ENCODE data around the gene DGKH. TPM values are rescaled to one million over a fixed set of nuclear protein-coding genes. Genes with fewer than 3 reads are reported as not detected.

The DGKH gene
- total RNA-seq, 1 experiment from 2014 or later = 9.3 TPM

DNA sequence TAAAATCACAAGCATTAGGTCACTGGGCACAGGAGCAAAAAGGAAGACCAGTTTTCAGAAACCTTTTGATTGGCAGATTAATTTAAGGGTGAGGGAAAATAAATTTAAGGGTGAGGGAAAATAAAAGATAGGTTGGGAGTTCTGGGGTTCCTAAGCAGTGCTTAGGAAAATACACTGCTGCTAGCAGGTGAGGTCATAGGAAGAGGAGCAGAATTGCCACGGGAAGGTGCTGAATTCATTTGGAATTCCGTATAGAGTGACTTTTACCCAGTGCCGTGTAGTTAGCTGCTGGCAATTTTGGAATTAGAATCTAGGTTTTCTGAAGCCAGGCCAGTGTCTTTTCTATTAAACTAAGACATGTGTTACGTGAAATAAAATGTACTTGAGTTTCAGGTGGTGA is 59.8 kb downstream of the DGKH start:
- Histone ChIP-seq H4K20me1 (ENCODE audit: insufficient read depth) (no peaks in the 10 kb centered on the region), H3K4me1 (replicated peaks; ENCODE audit: insufficient read depth) (peaks cover 27% of the 10 kb centered on the region), H2AFZ (no peak overlapping the region), H3K4me3 (no peak overlapping the region), H3K9me3 (ENCODE audit: insufficient read depth, low read depth) (no peaks in the 10 kb centered on the region), H3K4me2 (no peak overlapping the region), H3K9me2 (ENCODE audit: insufficient read depth) (no peaks in the 10 kb centered on the region), H3F3A (ENCODE audit: insufficient read depth, low read depth) (peaks cover 18% of the 10 kb centered on the region), H3K79me2 (ENCODE audit: low read depth) (no peaks in the 10 kb centered on the region), H3K36me3 (ENCODE audit: low read depth) (no peaks in the 10 kb centered on the region), H3K27me3 (ENCODE audit: insufficient read depth, low read depth) (no peaks in the 10 kb centered on the region), H3K27ac (no peak overlapping the region)
- ChIA-PET POLR2A (ENCODE audit: unreplicated experiment) (interaction anchor here (0.7 kb wide), 1 partner anchor 80 kb away, joined by 3 read pairs; no protein-coding TSS in a partner anchor), CTCF (no interaction called here)
- intact Hi-C loops (cut with micrococcal nuclease; ENCODE audit: unreplicated experiment) = loop anchor here (5.0 kb wide), 1 partner anchor 61 kb away; the partner anchor contains the start of gene DGKH
- DNase-seq = no peak
- no TSS peak for BruUV-seq (replicated peaks)
- no peak for TF ChIP-seq EZH2 (IDR thresholded peaks at IDR 0.05; ENCODE audit: low read depth)
- TF ChIP-seq, protein P1, sequence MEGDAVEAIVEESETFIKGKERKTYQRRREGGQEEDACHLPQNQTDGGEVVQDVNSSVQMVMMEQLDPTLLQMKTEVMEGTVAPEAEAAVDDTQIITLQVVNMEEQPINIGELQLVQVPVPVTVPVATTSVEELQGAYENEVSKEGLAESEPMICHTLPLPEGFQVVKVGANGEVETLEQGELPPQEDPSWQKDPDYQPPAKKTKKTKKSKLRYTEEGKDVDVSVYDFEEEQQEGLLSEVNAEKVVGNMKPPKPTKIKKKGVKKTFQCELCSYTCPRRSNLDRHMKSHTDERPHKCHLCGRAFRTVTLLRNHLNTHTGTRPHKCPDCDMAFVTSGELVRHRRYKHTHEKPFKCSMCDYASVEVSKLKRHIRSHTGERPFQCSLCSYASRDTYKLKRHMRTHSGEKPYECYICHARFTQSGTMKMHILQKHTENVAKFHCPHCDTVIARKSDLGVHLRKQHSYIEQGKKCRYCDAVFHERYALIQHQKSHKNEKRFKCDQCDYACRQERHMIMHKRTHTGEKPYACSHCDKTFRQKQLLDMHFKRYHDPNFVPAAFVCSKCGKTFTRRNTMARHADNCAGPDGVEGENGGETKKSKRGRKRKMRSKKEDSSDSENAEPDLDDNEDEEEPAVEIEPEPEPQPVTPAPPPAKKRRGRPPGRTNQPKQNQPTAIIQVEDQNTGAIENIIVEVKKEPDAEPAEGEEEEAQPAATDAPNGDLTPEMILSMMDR (conservative IDR thresholded peaks at IDR 0.05) = no peak

DNA sequence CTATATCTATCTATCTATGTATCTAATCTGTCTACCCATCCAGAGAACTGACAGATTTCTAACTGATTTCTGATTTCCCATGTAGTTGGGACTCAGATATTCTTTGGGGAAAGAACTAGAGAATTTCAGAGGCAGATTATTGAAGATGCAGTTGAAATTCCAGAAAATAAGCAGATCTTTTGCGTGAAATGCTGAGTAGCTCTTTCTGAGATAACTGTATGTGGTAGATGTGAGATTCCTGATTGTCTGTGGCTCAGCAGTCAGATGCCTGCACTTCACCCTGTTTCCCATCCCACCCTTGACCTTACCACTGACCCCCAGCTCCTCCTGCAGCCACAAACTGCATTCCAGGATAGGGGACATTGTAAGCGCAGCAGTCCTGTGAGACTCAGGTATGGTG is 61.5 kb downstream of the DGKH start:
- H3K4me1 ChIP-seq (replicated peaks; ENCODE audit: insufficient read depth) = peaks cover 25% of the 10 kb centered on the region
- H3K27me3 ChIP-seq (ENCODE audit: insufficient read depth, low read depth) = no peaks in the 10 kb centered on the region
- no TSS peak for BruUV-seq (replicated peaks)
- DNase-seq = no peak
- POLR2A ChIA-PET (ENCODE audit: unreplicated experiment) = interaction anchor here (0.5 kb wide), 1 partner anchor 652 kb away, joined by 8 read pairs; no protein-coding TSS in a partner anchor
- no peaks in the 10 kb centered on the region for H3K9me2 ChIP-seq (ENCODE audit: insufficient read depth)
- CTCF ChIA-PET = interaction anchor here (0.6 kb wide), 1 partner anchor 441 kb away, joined by 3 read pairs; no protein-coding TSS in a partner anchor
- no peaks in the 10 kb centered on the region for H3K9me3 ChIP-seq (ENCODE audit: insufficient read depth, low read depth)
- H3F3A ChIP-seq (ENCODE audit: insufficient read depth, low read depth) = peaks cover 18% of the 10 kb centered on the region
- no peaks in the 10 kb centered on the region for H3K79me2 ChIP-seq (ENCODE audit: low read depth)
- H3K4me3 ChIP-seq = no peak overlapping the region
- peak overlapping the region; percentile 48; the same call in 1 of the 2 replicates for H3K4me2 ChIP-seq
- H2AFZ ChIP-seq = no peak overlapping the region
- no peaks in the 10 kb centered on the region for H4K20me1 ChIP-seq (ENCODE audit: insufficient read depth)
- H3K27ac ChIP-seq = no peak overlapping the region
- no peaks in the 10 kb centered on the region for H3K36me3 ChIP-seq (ENCODE audit: low read depth)
- intact Hi-C loops (cut with micrococcal nuclease; ENCODE audit: unreplicated experiment) = loop anchor here (1.0 to 5.0 kb wide), 3 partner anchors 63 to 1035 kb away; partner anchors contain the start of gene DGKH
- TF ChIP-seq EZH2 (IDR thresholded peaks at IDR 0.05; ENCODE audit: low read depth) = no peak
- TF ChIP-seq, protein P1 (conservative IDR thresholded peaks at IDR 0.05) = no peak

DNA sequence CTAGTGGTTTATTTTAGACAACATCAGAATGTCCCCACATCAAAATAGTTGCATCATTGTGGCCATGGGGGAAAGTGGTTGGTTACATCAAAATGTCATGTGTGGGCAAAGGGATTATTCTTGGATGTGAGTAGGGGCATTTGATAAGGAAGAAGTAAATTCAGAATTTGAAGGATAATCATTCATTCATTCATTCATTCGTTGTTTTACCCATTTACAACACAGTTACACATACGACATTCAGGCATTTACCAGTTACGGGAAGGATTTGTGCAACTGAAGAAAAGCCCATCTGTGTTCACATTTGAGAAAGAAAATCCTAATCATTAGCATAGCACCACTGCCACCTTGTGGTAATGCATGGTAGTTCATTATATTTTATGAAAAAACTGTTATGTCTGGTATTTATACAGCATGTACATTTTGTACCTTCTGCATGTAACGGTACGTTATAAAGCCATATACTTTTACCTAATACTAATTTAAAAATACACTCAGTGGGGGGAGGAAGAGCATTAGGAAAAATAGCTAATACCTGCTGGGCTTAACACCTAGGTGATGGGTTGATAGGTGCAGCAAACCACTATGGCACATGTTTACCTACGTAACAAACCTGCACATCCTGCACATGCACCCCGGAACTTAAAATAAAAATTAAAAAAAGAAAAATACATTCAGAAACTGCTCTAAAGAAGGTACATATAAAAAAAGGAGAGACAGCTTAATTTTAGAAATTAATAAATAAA is 62.1 kb downstream of the DGKH start:
- Histone ChIP-seq H4K20me1 (ENCODE audit: insufficient read depth) (no peaks in the 10 kb centered on the region), H3K27me3 (ENCODE audit: insufficient read depth, low read depth) (no peaks in the 10 kb centered on the region), H3K79me2 (ENCODE audit: low read depth) (no peaks in the 10 kb centered on the region), H3K4me1 (replicated peaks; ENCODE audit: insufficient read depth) (peaks cover 19% of the 10 kb centered on the region), H3K4me3 (no peak overlapping the region), H3F3A (ENCODE audit: insufficient read depth, low read depth) (peaks cover 12% of the 10 kb centered on the region), H3K4me2 (peak overlapping the region; percentile 48; the same call in 1 of the 2 replicates), H3K9me2 (ENCODE audit: insufficient read depth) (no peaks in the 10 kb centered on the region), H2AFZ (no peak overlapping the region), H3K36me3 (ENCODE audit: low read depth) (no peaks in the 10 kb centered on the region), H3K27ac (no peak overlapping the region), H3K9me3 (ENCODE audit: insufficient read depth, low read depth) (no peaks in the 10 kb centered on the region)
- ChIA-PET POLR2A (ENCODE audit: unreplicated experiment) (no interaction called here), CTCF (no interaction called here)
- intact Hi-C loops (cut with micrococcal nuclease; ENCODE audit: unreplicated experiment) = loop anchor here (1.0 to 2.0 kb wide), 2 partner anchors 442 to 1036 kb away; no protein-coding TSS in a partner anchor
- DNase-seq = peak in 1 of 2 experiments; percentile 45
- TF ChIP-seq EZH2 (IDR thresholded peaks at IDR 0.05; ENCODE audit: low read depth) = no peak
- TF ChIP-seq, protein P1 (conservative IDR thresholded peaks at IDR 0.05) = peak; percentile 82
- no TSS peak for BruUV-seq (replicated peaks)

Data from PC-9 (cell line).